Effector CD4-positive, alpha-beta T cell (primary cell): ENCODE measurements around the gene RNF157.

Experiments
- DNase-seq: peaks from one replicate; pipeline ENCODE4 v3.0.0-alpha.2; 2020

The RNF157 gene

DNA sequence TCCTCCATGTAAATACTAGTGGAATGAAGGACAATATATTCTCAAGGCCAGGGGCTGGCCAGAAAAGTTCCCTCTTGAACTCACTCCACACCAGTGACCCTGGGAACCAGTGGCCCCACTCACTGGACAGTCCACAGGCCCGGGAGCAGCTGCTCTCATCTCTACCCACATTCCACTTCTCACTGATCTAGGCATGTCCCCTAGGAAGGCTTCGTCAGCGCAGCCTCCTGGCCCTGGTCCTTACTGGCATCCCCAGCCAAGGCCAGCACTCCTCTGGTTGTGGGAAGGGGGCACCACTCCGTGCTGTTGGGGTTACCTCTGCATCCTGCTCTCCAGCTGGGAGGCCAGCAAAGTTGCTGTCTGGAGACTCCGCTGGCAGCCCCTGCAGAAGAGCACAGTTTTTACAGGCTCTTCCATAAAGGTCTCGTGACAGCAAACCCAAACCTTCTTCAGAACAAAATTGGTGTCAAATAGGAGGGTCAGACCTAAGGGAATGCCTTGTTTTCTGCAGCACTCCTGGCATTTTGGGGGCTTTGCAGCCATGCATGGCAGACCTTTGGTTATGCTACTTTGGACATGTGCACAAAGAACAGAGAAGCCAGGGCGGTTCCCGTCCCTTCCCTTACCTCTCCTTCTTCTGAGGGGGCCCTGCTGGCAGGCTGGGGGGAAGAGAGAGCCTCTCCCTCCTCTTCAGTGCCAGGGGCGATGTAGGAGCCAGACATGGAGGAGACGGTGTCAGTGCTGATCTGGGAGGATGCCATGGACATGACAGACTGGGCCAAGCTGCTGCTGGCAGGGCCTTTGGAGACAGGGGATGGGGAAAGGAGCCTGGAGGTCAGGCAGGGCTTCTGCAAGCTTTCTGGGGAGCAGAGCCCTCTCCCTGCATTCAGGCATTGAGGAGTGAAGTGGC is 85.1 kb downstream of the RNF157 start:
- DNase-seq = no peak

GRCh38 chr17:76154292-76154691 is 86.0 kb downstream of the RNF157 start:
- no peak for DNase-seq

DNA sequence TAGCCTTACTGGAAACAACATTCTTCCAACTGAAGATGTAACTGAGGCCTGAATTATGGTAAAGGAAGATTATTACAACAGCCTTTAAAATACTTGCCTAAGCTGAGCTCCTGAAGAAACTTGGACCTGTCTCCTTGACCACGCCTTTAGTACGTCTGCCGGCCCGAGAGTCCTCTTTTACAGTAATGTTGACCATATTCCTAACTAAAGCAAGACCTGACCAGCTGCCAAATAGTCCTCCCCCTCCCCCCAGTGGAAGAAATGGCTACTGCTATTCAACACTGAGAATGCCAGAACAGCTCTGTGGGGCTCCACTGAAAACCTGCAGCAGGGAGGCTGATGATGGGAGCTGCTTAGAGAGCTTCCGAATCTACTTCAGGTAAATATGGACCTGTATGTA is 86.7 kb downstream of the RNF157 start:
- no peak for DNase-seq

DNA sequence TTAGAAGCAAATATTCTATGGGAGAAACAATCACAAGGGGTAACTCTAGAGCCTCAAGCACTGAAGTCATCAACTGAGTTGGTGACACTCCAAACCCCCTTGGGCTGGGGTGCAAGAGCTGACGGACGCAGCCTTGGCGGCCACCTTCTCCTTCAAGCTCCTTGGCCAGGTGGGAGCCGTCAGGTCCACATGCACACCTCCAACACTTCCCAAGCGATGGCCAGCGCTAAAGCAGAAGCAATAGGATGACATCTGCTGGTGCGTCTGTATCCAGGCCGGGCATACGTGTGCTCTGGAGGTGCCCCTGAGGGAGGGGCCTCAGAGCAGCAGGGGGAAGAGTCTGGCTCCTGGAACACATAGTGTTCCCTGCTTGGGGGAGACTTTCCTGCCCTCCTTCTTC is 87.1 kb downstream of the RNF157 start:
- DNase-seq = no peak

DNA sequence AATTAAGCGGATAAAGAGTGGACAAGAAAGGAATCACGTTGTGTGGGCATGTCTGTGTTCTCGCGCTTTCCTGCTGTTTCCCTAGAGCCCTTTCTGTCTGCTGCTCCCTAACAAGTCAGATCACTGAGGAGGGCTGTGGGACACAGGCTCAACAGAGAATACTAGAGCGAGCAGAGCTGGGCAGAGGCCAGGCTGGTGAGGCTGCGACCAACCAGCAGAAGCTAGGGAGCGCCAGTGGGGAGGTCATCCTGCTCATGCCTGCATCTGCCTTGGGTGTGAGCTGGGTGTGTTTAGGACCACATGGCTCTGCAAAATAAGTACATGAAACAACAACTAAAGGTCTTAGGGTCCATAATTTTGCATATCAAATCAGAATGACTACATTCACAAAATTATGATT is 87.7 kb downstream of the RNF157 start:
- DNase-seq = no peak

DNA sequence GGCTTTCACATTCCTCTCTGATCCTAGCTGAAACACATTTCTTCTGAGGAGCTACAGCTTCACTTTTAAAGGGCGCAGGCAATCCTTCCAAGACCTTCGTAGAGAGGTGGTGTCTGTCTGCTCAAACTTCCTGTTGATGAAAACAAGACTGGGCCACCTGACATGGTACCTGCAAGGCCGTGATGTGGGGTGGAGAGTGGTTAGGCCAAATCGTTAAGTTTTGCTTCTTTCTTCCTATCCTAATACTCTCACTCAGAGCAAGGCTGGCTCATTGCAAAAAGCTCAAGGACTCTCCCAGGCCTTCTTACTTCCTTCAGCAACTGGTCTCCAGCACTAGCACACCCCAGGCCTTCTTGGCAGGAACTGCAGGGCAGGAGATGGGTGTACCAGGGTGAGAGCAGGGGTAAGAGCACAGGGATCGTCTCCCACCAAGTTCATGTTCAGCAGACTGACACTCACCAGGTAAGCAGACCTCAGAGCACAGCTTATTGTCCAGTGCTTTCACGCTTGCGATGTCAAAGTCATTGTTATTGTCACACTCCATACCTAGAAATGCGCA is 88.3 kb downstream of the RNF157 start:
- DNase-seq = peak; percentile 22

DNA sequence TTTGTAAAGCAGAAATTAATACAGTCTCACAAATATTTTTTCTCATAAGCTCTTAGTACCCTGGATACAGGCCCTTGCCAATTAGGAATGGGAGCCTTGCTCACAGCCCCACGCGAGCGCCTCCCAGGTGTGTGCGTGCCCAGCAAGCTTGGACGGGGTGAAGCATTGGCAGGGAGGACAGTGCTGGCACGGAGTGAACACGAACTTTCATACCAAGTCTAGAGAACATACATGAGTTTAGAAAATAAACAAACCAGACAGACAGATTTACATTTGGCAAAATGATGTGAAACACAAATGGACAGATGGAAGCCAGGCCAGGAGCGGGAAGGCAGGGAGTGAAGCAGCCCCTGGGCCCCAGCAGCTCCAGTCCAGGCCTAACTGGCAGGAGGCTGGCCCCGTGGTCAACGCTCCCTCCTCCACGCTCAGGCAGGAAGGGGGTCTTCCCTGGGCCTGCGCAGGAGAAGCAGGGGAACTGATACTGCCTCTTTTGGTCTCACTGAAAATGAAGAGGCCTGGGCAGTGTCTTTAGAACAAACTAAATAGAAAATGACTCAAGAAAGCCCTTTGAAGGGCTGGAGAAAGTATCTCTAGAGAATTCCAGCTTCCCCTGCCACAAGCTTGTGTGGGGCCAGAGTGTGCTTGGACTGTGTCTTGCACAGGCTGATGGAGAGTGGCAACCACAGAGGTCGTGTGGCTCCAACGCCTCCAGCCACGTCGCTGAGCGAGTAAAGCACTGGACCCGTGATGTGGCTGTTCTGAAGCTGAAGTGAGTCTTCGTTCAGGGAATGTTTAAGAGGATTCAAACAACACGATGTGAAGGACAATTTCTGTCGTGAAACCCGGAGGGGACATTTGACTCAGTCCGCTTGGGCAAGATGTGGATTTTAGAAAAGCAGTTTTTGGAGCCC is 89.3 kb downstream of the RNF157 start:
- DNase-seq = no peak

- DNase-seq = no peak
Measured at GRCh38 chr17:76149214-76149613, 91.1 kb downstream of the RNF157 start.

DNA sequence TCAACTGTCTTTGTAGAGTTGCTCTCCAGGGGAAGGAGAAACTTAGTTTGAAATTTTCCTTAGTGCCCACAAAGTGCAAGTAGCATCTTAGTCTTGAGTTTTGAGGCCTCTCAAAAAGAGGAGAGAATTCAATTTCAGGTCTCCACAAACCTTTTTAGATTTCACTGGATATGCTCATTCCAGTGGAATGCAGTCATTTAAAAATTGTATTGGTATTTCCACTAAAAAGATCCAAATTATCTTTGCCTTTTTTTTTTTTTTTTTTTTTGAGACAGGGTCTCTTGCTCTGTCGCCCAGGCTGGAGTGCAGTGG is 92.3 kb downstream of the RNF157 start:
- DNase-seq = no peak

GRCh38 chr17:76147211-76148014 is 92.9 kb downstream of the RNF157 start:
- DNase-seq = no peak

DNA sequence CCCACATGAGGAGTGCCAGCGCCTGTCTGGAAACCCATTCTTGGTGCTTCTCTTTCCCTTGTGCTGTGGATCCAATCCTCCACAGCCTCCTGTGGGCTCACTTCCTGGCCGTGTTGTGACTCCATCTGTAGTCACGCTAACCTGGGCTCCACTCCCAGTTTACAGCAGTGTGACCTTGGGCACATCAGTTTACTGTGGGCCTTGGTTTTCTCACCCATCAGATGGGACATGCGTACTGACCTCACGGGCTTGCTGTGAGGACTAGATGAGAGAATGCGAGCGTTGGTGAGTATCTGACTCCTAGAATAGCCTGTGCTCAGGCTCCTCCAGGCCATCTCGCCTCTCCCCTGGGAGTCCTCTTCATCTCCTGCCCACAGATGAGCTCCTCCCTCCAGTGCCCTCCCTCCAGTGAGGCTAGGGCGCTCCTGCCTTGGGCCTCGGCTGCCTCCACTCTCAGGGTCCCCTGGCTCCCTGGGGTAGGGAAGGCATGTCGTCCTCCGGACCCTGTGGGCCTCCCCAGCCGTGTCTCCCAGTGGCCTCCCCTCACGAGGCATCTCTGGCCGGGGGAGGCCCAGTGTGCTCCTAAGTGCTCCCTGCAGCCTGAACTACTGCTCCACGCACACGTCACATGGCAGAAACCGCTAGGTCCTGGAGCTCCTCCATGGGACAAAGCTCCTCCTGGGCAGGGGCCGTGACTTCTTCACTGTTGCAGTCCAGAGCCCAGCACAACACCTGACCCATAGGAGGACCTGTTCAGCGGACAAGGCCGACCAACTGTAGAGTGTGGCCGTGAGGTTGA is 94.0 kb downstream of the RNF157 start:
- no peak for DNase-seq

DNA sequence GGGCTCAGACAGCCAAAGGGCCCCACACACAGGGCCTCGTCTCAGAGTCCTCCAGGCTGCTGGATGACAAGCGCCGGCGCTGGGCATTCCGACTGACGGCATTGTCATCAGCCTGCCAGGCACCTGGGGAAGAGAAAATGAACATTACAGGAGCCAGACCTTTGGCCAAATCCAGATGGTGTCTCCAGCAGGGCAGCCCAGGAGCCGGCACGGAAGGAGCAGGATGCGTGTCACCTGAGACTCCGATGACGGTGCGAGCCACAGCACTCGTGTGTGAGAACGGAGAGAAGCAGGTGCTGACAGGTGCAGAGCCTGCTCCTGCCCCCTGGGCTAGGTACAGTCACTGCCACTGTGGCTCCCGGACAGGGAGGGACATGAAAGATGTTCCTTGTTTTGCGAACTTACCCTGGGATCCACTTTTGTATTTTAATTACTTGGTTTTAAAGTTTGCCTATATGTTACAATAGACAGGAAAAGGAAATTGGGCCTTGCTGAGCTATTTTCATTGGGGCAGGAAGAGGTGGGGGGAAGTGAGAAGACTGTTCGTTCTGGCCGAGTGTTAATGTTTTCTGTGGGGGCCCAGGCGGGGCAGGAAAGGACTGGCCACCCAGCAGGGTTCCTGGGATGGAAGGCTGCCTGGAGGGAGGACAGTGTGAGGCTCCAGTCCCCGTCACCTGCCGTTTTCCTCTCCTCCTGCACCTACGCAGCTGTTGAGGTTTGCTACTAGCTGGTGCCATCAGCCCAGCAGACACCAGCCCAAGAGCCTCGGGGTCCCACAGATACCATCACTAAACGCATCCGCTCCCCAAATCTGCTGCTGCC is 94.9 kb downstream of the RNF157 start:
- DNase-seq = peak; percentile 49

- DNase-seq = no peak
Measured at GRCh38 chr17:76142585-76143041, 97.7 kb downstream of the RNF157 start.

GRCh38 chr17:76142039-76142584 is 98.2 kb downstream of the RNF157 start:
- no peak for DNase-seq

- peak; percentile 86 for DNase-seq
Measured at GRCh38 chr17:76141212-76142038, 98.9 kb downstream of the RNF157 start, which contains the start of gene FOXJ1. Gene FOXJ1 (minus strand): TSS chr17:76141245. CDS start chr17:76140395, 850 bp downstream.

- no peak for DNase-seq
Measured at GRCh38 chr17:76140661-76141211, 99.6 kb downstream of the RNF157 start.

GRCh38 chr17:76139801-76140660 is 100.3 kb downstream of the RNF157 start:
- DNase-seq = no peak
